ENCODE measurements around the gene CPLANE2. TPM values are rescaled to one million over a fixed set of nuclear protein-coding genes. Genes with fewer than 3 reads are reported as not detected.

CPLANE2 gene
- total RNA-seq, 1 donor from 2014 or later: 12.9 TPM

- no peak for TF ChIP-seq CTCF (conservative IDR thresholded peaks at IDR 0.05)
Observed at GRCh38 chr1:16252912-16253311, 15.9 kb upstream of the CPLANE2 start.

GRCh38 chr1:16251381-16251780, 14.4 kb upstream of the CPLANE2 start:
- Mint-ChIP-seq H3K36me3 (peaks cover 11% of the 10 kb centered on the region), H3K27ac (peak overlapping the region; percentile 3), H3K9me3 (no peaks in the 10 kb centered on the region), H3K27me3 (no peaks in the 10 kb centered on the region), H3K4me3 (no peak overlapping the region), H3K4me1 (ENCODE audit: unreplicated experiment) (peaks cover 9% of the 10 kb centered on the region)
- TF ChIP-seq CTCF (conservative IDR thresholded peaks at IDR 0.05): no peak
- no peak for DNase-seq (ENCODE audit: extremely low spot score, unreplicated experiment)

More at GRCh38 chr1:16252912-16253311, 15.9 kb upstream of the CPLANE2 start:
- peak overlapping the region; percentile 57 for H3K27ac Mint-ChIP-seq
- peaks cover 9% of the 10 kb centered on the region for H3K36me3 Mint-ChIP-seq
- peaks cover 9% of the 10 kb centered on the region for H3K4me1 Mint-ChIP-seq (ENCODE audit: unreplicated experiment)
- no peak for DNase-seq (ENCODE audit: extremely low spot score, unreplicated experiment)
- H3K9me3 Mint-ChIP-seq: no peaks in the 10 kb centered on the region
- H3K27me3 Mint-ChIP-seq: no peaks in the 10 kb centered on the region
- no peak overlapping the region for H3K4me3 Mint-ChIP-seq

- Mint-ChIP-seq H3K4me1 (ENCODE audit: unreplicated experiment) (peaks cover 9% of the 10 kb centered on the region), H3K36me3 (peaks cover 10% of the 10 kb centered on the region)
Observed at GRCh38 chr1:16250524-16251251, 13.7 kb upstream of the CPLANE2 start.

GRCh38 chr1:16249596-16250241, 12.7 kb upstream of the CPLANE2 start:
- H3K4me3 Mint-ChIP-seq: no peak overlapping the region
- peaks cover 9% of the 10 kb centered on the region for H3K4me1 Mint-ChIP-seq (ENCODE audit: unreplicated experiment)
- peak overlapping the region; percentile 6 for H3K27ac Mint-ChIP-seq
- peaks cover 10% of the 10 kb centered on the region for H3K36me3 Mint-ChIP-seq
- no peaks in the 10 kb centered on the region for H3K27me3 Mint-ChIP-seq
- no peak for TF ChIP-seq CTCF (conservative IDR thresholded peaks at IDR 0.05)
- DNase-seq (ENCODE audit: extremely low spot score, unreplicated experiment): no peak
- H3K9me3 Mint-ChIP-seq: no peaks in the 10 kb centered on the region

More at GRCh38 chr1:16250524-16251251, 13.7 kb upstream of the CPLANE2 start:
- no peak overlapping the region for H3K27ac Mint-ChIP-seq
- no peak overlapping the region for H3K4me3 Mint-ChIP-seq
- DNase-seq (ENCODE audit: extremely low spot score, unreplicated experiment): no peak
- H3K9me3 Mint-ChIP-seq: no peaks in the 10 kb centered on the region
- TF ChIP-seq CTCF (conservative IDR thresholded peaks at IDR 0.05): no peak
- H3K27me3 Mint-ChIP-seq: no peaks in the 10 kb centered on the region

GRCh38 chr1:16248603-16249516, 11.9 kb upstream of the CPLANE2 start:
- peak; percentile 47 for DNase-seq (ENCODE audit: extremely low spot score, unreplicated experiment)
- Mint-ChIP-seq H3K9me3 (no peaks in the 10 kb centered on the region), H3K4me3 (no peak overlapping the region)

More at GRCh38 chr1:16248603-16249516, 11.9 kb upstream of the CPLANE2 start:
- H3K27ac Mint-ChIP-seq: peak overlapping the region; percentile 66
- TF ChIP-seq CTCF (conservative IDR thresholded peaks at IDR 0.05): no peak
- no peaks in the 10 kb centered on the region for H3K27me3 Mint-ChIP-seq
- H3K36me3 Mint-ChIP-seq: peaks cover 10% of the 10 kb centered on the region
- peaks cover 12% of the 10 kb centered on the region for H3K4me1 Mint-ChIP-seq (ENCODE audit: unreplicated experiment)
